Myocyte (in vitro differentiated cells): ENCODE measurements around the gene DYNC1LI2. TPM values are rescaled to one million over a fixed set of nuclear protein-coding genes. Genes with fewer than 3 reads are reported as not detected.
A peak's percentile ranks its signal among the peaks of the same experiment; 100 is the strongest.
"Not testable (repeated sequence)": the region's sequence is repeated elsewhere in the genome, so short reads cannot be mapped to it uniquely, and the experiment has no call there.

Experiments used
- DNase-seq: peaks from one replicate; pipeline ENCODE4 v3.0.0-alpha.2; 2012; ENCODE audit warnings: low read depth
- total RNA-seq: library from RNA; depleted of rRNA; stranded (reverse); fragments of >200 nt; gene quantifications from 2 replicates; pipeline ENCODE4 v1.2.3, GENCODE V29; 2014

Gene DYNC1LI2
- total RNA-seq, 1 donor from 2014 or later = 108 TPM

- no peak for DNase-seq
These were observed 53.4 kb downstream of the DYNC1LI2 start for GRCh38 chr16:66698046-66698445.

- DNase-seq = peak; percentile 87
These were observed 54.5 kb downstream of the DYNC1LI2 start, which contains the start of gene CMTM4 for GRCh38 chr16:66696669-66697630. CMTM4 (minus strand) TSS chr16:66696743; CDS start chr16:66696525, 218 bp downstream.

GRCh38 chr16:66695935-66696668 lies 55.3 kb downstream of the DYNC1LI2 start:
- DNase-seq = no peak

DNA sequence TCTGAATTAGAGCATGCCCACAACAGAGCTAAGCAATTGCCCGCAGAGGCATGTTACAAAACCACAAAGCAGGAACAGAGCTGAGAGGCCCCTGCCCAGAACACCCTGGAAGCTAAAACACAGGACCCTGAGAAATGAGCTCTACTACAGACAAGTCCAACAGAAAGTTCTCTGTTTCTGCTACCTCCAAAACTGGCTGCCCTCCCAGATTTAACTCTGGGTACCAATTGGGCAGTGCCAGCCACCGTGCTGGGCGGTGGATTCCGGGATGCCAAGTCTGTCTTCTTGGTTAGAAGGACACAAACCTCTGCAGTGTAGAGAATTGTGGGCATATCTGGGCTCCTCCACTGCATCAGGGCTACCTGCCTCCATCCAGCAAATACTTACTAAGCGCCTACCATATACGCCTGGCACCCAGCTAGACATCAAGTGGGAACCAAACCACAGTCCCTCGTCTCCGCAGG lies 55.9 kb downstream of the DYNC1LI2 start:
- no peak for DNase-seq

DNA sequence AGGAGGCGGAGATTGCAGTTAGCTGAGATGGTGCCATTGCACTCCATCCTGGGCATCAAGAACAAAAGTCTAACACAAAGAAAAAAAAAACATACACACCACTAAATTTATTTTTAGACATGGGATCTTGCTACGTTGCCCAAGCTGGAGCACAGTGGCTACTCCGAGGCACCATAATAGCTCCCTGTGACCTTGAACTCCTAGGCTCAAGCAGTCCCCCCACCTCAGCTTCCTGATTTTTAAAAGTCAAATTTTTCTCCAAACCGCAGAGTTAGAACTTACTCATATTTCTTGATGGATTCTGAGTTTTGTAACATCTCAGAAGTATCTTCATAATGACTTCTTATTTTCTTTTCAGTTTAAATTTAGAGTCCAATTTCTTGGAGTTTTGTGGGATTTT lies 58.3 kb downstream of the DYNC1LI2 start:
- DNase-seq = no peak

DNA sequence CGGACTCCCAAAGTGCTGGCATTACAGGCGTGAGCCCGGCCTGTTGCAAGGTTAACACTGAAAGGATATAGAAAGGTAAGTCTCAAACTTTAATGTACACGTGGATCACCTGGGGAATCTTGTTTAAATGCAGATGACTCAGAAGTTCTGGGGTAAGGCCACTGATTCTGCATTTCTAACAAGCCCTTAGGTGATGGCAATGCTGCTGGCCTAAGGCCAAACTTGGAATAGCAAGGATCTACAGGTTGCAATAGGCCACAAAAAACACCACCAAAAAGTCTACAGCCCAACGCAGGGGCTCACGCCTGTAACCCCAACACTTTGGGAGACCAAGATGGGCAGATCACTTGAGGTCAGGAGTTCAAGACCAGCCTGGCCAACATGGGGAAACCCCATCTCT lies 59.1 kb downstream of the DYNC1LI2 start:
- DNase-seq = no peak

- DNase-seq = no peak
These were observed 60.2 kb downstream of the DYNC1LI2 start for GRCh38 chr16:66691234-66691633.

DNA sequence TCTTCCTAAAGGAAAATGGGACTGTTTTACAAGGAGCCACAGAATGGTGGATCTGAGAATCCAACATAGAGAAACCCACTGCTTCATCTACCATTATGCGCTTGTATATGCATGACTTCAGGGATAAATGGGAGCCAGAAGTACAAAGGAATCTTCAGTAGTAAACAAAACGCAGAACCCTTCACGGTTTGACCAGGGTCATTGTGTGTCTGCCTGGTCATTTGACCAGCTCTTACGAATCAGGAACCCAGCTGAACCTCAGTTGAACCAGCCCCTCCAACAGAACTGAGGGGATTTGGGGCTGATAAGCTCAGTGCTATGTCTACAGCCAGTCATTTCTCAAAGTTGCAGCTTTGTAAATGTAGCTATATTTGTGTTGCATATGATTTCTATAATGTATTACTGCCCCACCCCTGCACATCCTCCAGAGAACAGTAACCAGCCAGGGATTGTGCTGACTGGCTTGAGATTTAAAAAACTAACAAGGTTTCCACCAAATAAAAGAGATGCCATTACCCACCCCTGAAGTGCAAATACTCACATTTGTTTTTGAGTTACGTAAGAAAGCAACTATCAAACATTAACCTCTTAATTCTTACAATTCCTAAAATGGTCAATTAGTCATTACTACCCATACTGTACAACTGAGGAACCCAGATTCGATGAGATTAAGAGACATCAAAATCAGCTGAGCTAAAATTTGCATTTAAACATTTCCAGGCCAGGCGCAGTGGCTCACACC lies 61.1 kb downstream of the DYNC1LI2 start:
- no peak for DNase-seq

- DNase-seq = no peak
These were observed 62.1 kb downstream of the DYNC1LI2 start for GRCh38 chr16:66689282-66689681.

DNA sequence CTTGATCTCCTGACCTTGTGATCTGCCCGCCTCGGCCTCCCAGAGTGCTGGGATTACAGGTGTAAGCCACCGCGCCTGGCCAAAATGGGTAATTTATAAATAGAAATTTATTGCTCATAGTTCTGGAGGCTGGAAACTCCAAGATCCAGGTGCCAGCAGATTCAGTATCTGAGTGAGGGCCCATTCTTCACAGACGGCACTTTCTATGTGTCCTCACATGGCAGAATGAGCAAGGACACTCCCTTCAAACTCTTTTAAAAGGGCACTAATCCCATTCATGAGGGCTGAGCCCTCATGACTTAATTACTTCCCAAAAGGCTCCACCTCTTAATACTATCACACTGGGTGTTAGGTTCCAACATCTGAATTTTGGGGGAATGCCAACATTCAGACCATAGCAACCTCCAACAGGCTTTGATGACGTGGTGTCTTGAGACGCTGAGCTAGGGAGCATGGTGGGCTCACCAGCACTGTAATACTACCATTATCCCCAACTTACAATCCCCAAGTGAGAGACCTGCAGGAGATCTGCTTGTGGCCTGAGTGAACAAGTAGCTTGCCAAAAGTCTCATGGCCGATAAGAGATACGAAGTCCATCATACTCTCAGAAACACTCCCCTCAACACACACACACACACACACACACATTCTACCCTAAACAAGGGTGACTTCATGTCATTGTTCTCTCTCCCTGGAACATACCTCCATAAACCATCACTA lies 63.3 kb downstream of the DYNC1LI2 start:
- no peak for DNase-seq

- not testable (repeated sequence) for DNase-seq
These were observed 65.8 kb downstream of the DYNC1LI2 start for GRCh38 chr16:66685501-66686115.

GRCh38 chr16:66682271-66682670 lies 69.1 kb downstream of the DYNC1LI2 start:
- peak; percentile 36 for DNase-seq

GRCh38 chr16:66681676-66682075 lies 69.7 kb downstream of the DYNC1LI2 start:
- DNase-seq = no peak

DNA sequence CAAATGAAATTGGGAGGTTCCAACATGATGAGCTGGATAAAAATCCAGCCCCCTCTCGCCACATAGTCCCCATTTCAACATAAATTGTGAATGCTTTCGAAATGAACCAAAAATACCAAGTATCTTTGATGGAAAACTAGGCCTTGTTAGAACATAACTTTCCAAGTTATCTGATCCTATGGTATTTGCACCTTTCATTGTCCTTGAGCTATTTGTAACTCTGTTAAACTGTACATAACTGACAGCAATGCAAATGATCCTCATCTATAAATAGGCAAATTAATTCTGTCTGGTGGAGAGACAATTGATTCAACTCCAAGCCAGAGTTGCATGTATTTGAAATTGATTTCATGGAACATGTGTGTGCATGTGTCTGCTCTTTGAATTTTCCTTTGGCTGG lies 73.1 kb downstream of the DYNC1LI2 start:
- no peak for DNase-seq

- no peak for DNase-seq
These were observed 73.6 kb downstream of the DYNC1LI2 start for GRCh38 chr16:66677836-66678235.

GRCh38 chr16:66677179-66677578 lies 74.2 kb downstream of the DYNC1LI2 start:
- no peak for DNase-seq

DNA sequence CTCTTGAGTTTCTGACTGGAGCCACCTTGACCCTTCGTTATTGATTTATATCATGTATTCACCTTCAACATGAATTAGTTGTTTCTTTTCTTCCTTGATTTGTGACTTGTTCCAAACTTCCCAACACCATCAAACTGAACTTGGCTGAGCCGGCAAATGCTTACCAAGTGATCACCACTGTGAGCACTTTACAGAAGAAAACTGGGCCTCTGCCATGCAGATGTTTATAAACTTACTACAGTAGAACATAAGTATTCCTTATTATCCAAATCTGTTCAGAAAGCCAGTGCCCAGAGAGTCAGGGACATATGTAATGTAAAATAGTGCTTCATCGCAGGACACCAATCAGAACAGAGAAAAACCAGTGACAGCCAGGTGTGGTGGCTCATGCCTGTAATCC lies 74.8 kb downstream of the DYNC1LI2 start:
- no peak for DNase-seq

DNA sequence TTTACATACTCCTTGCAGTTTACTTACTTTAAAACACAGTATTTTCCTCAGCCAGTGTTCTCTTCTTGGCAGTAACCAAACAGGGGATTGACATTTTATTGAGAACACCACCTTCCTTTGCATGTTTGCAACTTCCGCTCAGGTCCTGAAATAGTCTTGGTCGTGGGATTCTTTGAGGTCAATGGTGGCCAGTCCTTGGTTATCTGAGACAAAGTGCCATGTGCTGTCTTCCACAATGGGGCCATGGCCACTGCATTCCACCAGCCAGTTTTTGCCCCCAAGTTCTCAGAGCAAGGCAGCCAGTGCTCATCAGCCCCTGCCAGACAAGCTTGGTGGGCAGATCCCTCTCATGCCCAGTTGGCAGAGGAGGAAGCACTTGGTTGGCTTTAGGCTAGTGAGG lies 77.7 kb downstream of the DYNC1LI2 start:
- DNase-seq = peak; percentile 78
